Islet precursor cell (in vitro differentiated cells): ENCODE results near the gene ERP44.
"Not testable (repeated sequence)": the region's sequence is repeated elsewhere in the genome, so short reads cannot be mapped to it uniquely, and the experiment has no call there.

ENCODE experiments used
- DNase-seq: peaks from one replicate; pipeline ENCODE4 v3.0.0-alpha.2; 2018

ERP44 gene

GRCh38 chr9:99998266-99998665, 100.5 kb downstream of the ERP44 start:
- peak; percentile 75 for DNase-seq

GRCh38 chr9:99990508-99990907, 108.3 kb downstream of the ERP44 start:
- DNase-seq, result not testable (repeated sequence)

GRCh38 chr9:99986642-99987041, 112.2 kb downstream of the ERP44 start:
- DNase-seq, result no peak

GRCh38 chr9:99980598-99980997, 118.2 kb downstream of the ERP44 start:
- no peak for DNase-seq

GRCh38 chr9:99978221-99978620, 120.6 kb downstream of the ERP44 start:
- no peak for DNase-seq

GRCh38 chr9:99977033-99977792, 121.6 kb downstream of the ERP44 start:
- no peak for DNase-seq

- DNase-seq, result no peak
Observed at GRCh38 chr9:99973455-99973854, 125.3 kb downstream of the ERP44 start.

GRCh38 chr9:99971410-99971809, 127.4 kb downstream of the ERP44 start:
- peak; percentile 66 for DNase-seq

- DNase-seq, result no peak
Observed at GRCh38 chr9:99970481-99970880, 128.3 kb downstream of the ERP44 start.

GRCh38 chr9:99967457-99967856, 131.3 kb downstream of the ERP44 start:
- no peak for DNase-seq

- DNase-seq, result peak; percentile 79
Observed at GRCh38 chr9:99966716-99967115, 132.1 kb downstream of the ERP44 start.

- no peak for DNase-seq
Observed at GRCh38 chr9:99966001-99966400, 132.8 kb downstream of the ERP44 start.

- no peak for DNase-seq
Observed at GRCh38 chr9:99964336-99964735, 134.5 kb downstream of the ERP44 start.

- no peak for DNase-seq
Observed at GRCh38 chr9:99962680-99963261, 136.0 kb downstream of the ERP44 start.

- no peak for DNase-seq
Observed at GRCh38 chr9:99955606-99956005, 143.2 kb downstream of the ERP44 start.

- no peak for DNase-seq
Observed at GRCh38 chr9:99954819-99955218, 144.0 kb downstream of the ERP44 start.

- DNase-seq, result no peak
Observed at GRCh38 chr9:99953861-99954507, 144.8 kb downstream of the ERP44 start.

GRCh38 chr9:99948896-99949295, 149.9 kb downstream of the ERP44 start:
- no peak for DNase-seq

GRCh38 chr9:99948482-99948881, 150.3 kb downstream of the ERP44 start:
- DNase-seq, result no peak

- no peak for DNase-seq
Observed at GRCh38 chr9:99947395-99947794, 151.4 kb downstream of the ERP44 start.

- DNase-seq, result no peak
Observed at GRCh38 chr9:99936947-99937587, 161.7 kb downstream of the ERP44 start.

- no peak for DNase-seq
Observed at GRCh38 chr9:99931155-99931840, 167.5 kb downstream of the ERP44 start.

GRCh38 chr9:99929652-99930051, 169.1 kb downstream of the ERP44 start:
- no peak for DNase-seq
